Measurements from ENCODE around the gene SMCO4. TPM values are rescaled to one million over a fixed set of nuclear protein-coding genes. Genes with fewer than 3 reads are reported as not detected.

Gene SMCO4
- total and polyA plus RNA-seq, 2 experiments from 2014 or later, result 36.1 to 60.9 TPM

DNA sequence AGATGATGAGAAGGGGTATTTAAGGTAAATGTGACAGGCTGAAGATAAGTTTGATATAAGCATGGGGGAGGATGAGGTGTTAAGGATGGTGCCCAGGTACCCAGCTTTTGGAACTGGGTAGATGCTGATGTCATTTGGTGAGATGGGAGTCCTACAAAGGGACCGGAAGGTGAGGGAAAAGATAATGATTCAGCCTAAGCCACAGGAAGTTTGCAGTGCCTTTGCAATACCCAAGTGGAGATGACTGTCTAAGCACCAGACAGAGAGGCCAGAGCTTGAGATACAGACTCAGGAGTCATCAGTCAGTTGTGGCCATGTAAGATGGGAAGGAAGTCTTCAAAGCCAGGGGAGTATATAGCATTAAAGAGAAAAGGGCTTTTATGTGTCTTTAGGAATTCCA lies 30.0 kb upstream of the SMCO4 start:
- no peaks in the 10 kb centered on the region for H3K9me3 ChIP-seq (ENCODE audit: low read depth)
- H4K20me1 ChIP-seq (ENCODE audit: insufficient read depth, poor library complexity, severe bottlenecking), result no peaks in the 10 kb centered on the region
- H3K27me3 ChIP-seq, result no peaks in the 10 kb centered on the region
- 94% methylated on average over 1 of the region's 1 CpG for WGBS (ENCODE audit: low lambda C conversion rate, missing lambda C conversion rate)
- no peak overlapping the region for H3K27ac ChIP-seq
- H3K4me1 ChIP-seq (ENCODE audit: insufficient read depth), result no peaks in the 10 kb centered on the region
- H3K4me2 ChIP-seq, result no peak overlapping the region
- no peaks in the 10 kb centered on the region for H3K9me2 ChIP-seq (replicated peaks; ENCODE audit: insufficient read depth)
- H3K4me3 ChIP-seq, result no peak overlapping the region
- no peaks in the 10 kb centered on the region for H3K36me3 ChIP-seq (replicated peaks; ENCODE audit: insufficient read depth, low read depth)
- H2AFZ ChIP-seq, result no peak overlapping the region
- TF ChIP-seq EZH2phosphoT487 (IDR thresholded peaks at IDR 0.05; ENCODE audit: low read depth, severe bottlenecking, unreplicated experiment), result no peak
- TF ChIP-seq CTCF (IDR thresholded peaks at IDR 0.05; ENCODE audit: poor library complexity), result no peak
- no peak for TF ChIP-seq EZH2 (IDR thresholded peaks at IDR 0.05; ENCODE audit: borderline replicate concordance)
- no peak for DNase-seq (ENCODE audit: low spot score)
- no peaks in the 10 kb centered on the region for H3K79me2 ChIP-seq

- Histone ChIP-seq H3K4me1 (ENCODE audit: insufficient read depth) (no peaks in the 10 kb centered on the region), H3K79me2 (no peaks in the 10 kb centered on the region), H3K4me2 (no peak overlapping the region), H3K27me3 (no peaks in the 10 kb centered on the region), H4K20me1 (ENCODE audit: insufficient read depth, poor library complexity, severe bottlenecking) (no peaks in the 10 kb centered on the region), H3K4me3 (no peak overlapping the region), H3K9me3 (ENCODE audit: low read depth) (no peaks in the 10 kb centered on the region), H2AFZ (no peak overlapping the region), H3K27ac (no peak overlapping the region), H3K9me2 (replicated peaks; ENCODE audit: insufficient read depth) (no peaks in the 10 kb centered on the region), H3K36me3 (replicated peaks; ENCODE audit: insufficient read depth, low read depth) (no peaks in the 10 kb centered on the region)
- no peak for DNase-seq (ENCODE audit: low spot score)
- TF ChIP-seq EZH2 (IDR thresholded peaks at IDR 0.05; ENCODE audit: borderline replicate concordance) (no peak), CTCF (IDR thresholded peaks at IDR 0.05; ENCODE audit: poor library complexity) (no peak), EZH2phosphoT487 (IDR thresholded peaks at IDR 0.05; ENCODE audit: low read depth, severe bottlenecking, unreplicated experiment) (no peak)
- 52% methylated on average over 3 of the region's 3 CpGs for WGBS (ENCODE audit: low lambda C conversion rate, missing lambda C conversion rate)
Measured at GRCh38 chr11:93572621-93573020, 29.4 kb upstream of the SMCO4 start.

DNA sequence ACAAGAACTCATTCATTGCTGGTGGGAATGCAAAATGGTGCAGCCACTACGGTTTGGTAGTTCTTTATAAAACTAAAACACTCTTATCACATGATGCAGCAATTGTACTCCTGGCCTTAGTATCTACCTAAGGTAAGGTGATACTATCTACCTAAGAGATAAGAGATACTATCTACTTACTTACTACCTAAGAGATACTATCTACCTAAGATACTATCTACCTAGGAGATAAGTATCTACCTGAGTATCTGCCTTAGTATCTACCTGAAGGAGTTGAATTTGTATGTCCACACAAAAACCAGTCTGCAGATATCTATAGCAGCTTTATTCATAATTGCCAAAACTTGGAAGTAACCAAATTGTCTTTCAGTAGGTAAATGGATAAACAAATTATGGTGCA lies 29.0 kb upstream of the SMCO4 start:
- Histone ChIP-seq H3K9me2 (replicated peaks; ENCODE audit: insufficient read depth) (no peaks in the 10 kb centered on the region), H3K4me2 (no peak overlapping the region)
- WGBS (ENCODE audit: low lambda C conversion rate, missing lambda C conversion rate), result 67% methylated on average over 1 of the region's 1 CpG

More for the DNA sequence above, 29.0 kb upstream of the SMCO4 start:
- DNase-seq (ENCODE audit: low spot score), result no peak
- Histone ChIP-seq H3K4me3 (no peak overlapping the region), H2AFZ (no peak overlapping the region), H3K4me1 (ENCODE audit: insufficient read depth) (no peaks in the 10 kb centered on the region), H3K27me3 (no peaks in the 10 kb centered on the region), H3K9me3 (ENCODE audit: low read depth) (no peaks in the 10 kb centered on the region), H3K79me2 (no peaks in the 10 kb centered on the region), H3K36me3 (replicated peaks; ENCODE audit: insufficient read depth, low read depth) (no peaks in the 10 kb centered on the region), H4K20me1 (ENCODE audit: insufficient read depth, poor library complexity, severe bottlenecking) (no peaks in the 10 kb centered on the region), H3K27ac (no peak overlapping the region)
- TF ChIP-seq EZH2phosphoT487 (IDR thresholded peaks at IDR 0.05; ENCODE audit: low read depth, severe bottlenecking, unreplicated experiment) (no peak), CTCF (IDR thresholded peaks at IDR 0.05; ENCODE audit: poor library complexity) (no peak), EZH2 (IDR thresholded peaks at IDR 0.05; ENCODE audit: borderline replicate concordance) (no peak)
